ENCODE measurements around the gene ACSF3.

The ACSF3 gene

DNA sequence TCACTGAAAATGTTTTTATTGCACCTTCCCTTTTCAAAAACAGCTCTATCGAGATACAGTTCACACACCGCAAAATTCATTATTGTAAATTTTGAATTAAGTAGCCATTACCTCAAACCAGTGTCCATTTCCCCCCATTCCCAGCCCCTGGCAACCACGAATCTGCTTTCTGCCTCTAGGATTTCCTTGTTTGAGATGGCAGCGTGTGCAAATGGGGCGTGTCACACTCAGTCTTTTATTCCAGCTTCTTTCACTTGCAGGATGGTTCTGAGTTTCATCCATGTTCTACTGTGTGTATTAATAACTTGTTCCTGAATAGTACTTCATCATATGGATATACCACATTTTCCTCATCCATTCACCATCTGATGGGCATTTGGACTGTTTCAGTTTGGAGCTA lies 14.8 kb downstream of the ACSF3 start:
- H3K4me3 ChIP-seq (ENCODE audit: low read depth, low read length), result no peak overlapping the region
- TF ChIP-seq, protein P1, sequence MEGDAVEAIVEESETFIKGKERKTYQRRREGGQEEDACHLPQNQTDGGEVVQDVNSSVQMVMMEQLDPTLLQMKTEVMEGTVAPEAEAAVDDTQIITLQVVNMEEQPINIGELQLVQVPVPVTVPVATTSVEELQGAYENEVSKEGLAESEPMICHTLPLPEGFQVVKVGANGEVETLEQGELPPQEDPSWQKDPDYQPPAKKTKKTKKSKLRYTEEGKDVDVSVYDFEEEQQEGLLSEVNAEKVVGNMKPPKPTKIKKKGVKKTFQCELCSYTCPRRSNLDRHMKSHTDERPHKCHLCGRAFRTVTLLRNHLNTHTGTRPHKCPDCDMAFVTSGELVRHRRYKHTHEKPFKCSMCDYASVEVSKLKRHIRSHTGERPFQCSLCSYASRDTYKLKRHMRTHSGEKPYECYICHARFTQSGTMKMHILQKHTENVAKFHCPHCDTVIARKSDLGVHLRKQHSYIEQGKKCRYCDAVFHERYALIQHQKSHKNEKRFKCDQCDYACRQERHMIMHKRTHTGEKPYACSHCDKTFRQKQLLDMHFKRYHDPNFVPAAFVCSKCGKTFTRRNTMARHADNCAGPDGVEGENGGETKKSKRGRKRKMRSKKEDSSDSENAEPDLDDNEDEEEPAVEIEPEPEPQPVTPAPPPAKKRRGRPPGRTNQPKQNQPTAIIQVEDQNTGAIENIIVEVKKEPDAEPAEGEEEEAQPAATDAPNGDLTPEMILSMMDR (IDR thresholded peaks at IDR 0.05; ENCODE audit: low read depth, low read length), result no peak

DNA sequence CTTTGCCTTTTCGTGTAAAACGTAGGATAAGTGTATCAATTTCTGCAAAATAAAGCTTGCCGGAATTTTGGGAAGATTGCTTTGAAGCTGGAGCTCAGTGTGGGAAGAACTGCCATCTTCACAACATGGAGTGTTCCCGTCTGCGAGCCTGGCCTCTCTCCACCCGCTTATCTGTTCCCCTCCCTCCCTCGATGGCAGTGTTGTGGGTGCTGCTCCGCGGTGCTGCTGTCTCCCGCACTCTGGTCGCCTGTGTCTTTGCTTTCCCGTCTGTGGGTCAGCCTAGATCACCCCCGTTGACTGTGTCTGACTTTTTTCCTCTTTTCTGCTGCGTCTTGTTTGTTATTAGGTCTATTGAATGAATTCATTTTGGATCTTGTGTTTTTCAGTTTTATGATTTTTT lies 17.0 kb downstream of the ACSF3 start:
- H3K4me3 ChIP-seq (ENCODE audit: low read depth, low read length), result no peak overlapping the region
- TF ChIP-seq, protein P1 (IDR thresholded peaks at IDR 0.05; ENCODE audit: low read depth, low read length), result no peak

DNA sequence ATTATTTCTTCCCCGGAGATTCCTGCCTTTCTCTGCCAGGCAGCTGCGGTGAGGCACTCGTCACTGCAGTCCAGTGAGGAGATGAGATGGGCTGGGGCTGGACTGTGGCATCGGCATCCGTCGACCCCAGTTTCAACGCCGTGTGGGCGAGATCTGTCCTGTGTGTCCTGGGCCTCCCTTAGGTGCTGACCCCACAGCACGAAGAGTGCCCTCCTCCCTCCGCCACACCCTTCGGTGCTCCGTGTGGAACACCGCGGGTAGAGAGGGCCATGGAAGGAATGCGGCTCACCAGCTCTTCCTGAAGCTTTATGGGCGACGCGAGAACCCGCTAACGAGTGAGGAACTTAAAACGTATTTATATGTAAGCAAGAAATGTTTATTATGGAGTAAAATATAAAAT lies 17.6 kb downstream of the ACSF3 start:
- no peak overlapping the region for H3K4me3 ChIP-seq (ENCODE audit: low read depth, low read length)
- TF ChIP-seq, protein P1 (IDR thresholded peaks at IDR 0.05; ENCODE audit: low read depth, low read length), result no peak

DNA sequence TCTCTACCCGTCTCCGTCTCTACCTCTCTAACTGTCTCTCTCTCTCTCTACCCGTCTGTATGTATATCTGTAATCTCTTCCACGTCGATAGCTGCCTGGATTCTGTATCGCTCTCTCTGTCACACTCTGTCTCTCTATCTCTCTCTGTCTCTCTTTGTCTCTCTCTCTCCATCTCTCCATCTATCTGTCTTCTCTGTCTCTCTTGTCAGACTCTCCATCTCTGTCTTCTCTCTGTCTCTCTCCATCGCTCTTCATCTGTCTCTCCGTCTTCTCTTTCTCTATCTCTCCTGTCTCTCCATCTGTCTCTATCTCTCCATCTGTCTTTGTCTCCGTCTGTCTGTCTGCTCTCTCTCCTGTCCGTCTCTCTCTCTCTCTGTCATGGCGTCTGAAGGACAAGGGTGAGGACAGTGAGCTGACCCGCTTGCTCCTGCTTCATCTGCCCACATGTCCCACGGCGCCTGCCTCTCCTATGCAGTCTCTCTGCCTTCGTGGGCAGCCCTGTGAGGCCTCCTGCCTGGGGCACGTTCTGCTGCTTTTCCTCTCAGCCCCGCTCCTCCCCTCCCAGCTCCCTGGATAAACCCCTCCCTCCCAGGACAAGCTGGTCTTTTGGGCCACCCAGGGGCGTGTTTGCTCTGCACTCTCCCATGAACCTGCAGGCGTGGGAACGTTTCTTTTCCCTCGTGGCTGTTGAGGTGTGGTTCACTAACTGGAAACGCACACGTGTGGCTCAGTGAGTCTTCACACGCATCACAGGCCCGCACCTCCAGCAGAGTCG lies 18.9 kb downstream of the ACSF3 start:
- no peak overlapping the region for H3K4me3 ChIP-seq (ENCODE audit: low read depth, low read length)
- TF ChIP-seq, protein P1 (IDR thresholded peaks at IDR 0.05; ENCODE audit: low read depth, low read length), result no peak

DNA sequence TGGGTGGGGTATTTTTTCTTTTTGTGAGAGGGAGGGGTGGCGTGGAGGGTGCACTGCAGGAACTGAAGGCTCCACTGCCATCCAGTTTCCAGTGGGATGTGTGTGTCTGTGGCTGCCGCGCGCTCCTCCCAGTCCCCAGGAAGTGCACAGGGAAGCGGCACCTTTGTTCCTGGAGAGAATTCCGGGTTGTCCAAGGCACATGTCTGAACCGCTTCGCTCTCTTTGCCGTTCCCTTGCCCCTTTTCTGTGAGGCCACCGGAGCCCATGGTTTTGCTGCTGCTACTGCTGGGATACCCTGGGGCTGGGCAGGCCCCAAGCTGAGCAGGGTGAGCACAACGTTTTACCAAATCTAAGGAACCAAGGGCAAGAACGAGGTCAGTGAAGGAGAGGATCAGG lies 19.5 kb downstream of the ACSF3 start:
- no peak overlapping the region for H3K4me3 ChIP-seq (ENCODE audit: low read depth, low read length)
- TF ChIP-seq, protein P1 (IDR thresholded peaks at IDR 0.05; ENCODE audit: low read depth, low read length), result no peak

DNA sequence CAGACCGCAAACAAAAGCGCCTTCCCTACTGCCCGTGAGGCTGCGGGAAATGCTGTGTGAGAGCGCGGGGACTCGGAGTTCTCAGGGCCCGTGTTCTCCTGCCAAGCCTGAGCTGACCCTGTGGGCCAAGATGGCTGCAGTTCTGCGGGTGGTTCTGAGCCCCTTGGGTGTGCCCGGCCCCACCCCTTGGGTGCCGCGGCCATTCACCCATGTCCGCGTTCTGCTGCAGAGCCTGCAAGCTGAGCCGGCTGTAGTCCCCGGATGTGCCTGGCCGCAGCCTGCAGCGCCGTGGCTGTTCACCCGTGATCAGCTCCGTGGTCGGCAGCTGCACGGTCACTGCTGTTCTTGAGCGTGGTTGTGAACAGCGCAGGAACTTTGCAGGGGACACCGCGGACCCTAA lies 20.0 kb downstream of the ACSF3 start:
- no peak overlapping the region for H3K4me3 ChIP-seq (ENCODE audit: low read depth, low read length)
- TF ChIP-seq, protein P1 (IDR thresholded peaks at IDR 0.05; ENCODE audit: low read depth, low read length), result no peak

DNA sequence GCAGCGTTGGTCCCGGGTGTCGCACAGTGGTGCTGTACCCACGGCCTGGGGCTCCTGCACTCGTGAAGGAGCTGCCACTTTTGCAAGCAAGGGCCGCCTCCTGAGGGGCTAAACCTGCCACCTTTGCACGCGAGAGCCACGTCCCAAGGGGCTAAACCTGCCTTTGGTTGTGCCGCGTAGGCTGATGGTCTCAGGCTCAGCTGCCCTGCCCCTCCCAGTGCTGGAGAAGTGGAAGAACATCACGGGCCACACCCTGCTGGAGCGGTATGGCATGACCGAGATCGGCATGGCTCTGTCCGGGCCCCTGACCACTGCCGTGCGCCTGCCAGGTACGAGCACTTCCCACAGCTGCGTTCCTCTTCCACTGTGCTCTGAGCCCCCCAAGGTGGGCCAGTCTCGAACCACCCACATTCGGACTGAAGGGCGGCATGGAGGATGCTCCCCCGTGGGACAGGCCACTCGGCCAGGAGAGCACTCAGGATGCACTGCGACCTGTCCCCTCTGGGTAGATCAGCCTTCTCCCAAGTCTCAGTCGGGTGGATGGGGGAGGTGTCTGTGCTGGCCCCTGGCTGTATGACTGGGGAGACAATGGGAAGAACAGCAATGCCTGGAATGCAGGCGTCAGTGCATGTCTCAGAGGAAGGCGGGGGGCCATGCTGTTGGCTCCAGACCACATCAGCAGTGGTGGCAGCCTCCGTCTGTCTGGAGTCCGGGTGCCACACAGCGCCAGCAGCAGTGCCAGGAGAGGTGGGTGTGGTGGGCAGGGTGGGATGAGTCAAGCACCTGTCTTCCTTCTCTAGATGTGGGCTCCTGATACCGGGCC lies 20.7 kb downstream of the ACSF3 start:
- TF ChIP-seq, protein P1 (IDR thresholded peaks at IDR 0.05; ENCODE audit: low read depth, low read length), result no peak
- H3K4me3 ChIP-seq (ENCODE audit: low read depth, low read length), result no peak overlapping the region
